ENCODE data around the gene SHKBP1.

SHKBP1 gene

DNA sequence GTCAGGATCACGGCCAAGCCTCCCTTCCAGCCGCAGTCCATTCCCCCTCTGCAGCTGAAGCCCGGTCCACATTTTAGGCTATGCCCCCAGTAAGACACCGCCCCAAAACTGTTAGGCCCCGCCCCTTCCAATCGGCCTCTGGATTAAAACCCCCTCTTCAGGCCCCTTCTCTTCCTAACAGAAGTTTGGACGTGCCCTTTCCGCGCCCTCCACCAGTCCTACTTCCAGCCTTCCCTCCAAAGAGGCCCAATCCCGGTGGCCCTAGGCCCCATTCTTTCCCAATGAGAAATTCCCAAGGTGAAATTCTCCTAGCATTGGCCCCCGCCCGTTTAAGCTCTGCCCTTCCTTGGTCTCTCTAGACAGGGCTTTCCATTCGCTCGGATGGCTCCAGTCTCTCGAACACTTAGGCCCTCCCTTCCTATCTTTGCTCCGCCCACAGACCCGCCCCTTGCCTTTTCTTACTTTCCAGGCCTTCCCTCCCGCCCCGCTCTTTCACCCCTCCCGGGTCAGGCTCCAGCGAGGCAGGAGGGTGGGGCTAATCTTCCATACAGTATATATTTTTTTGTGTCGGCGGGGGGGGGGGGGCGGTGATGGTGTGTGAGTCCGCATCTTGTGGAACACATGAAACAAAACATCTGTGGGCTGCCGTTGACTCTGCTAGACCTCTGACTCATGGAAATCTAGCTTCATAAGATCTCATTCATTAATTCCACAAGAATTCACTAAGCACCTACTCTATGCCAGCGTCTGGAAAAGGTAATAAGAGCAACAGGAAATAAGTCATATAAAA, 38.1 kb downstream of the SHKBP1 start:
- Histone ChIP-seq H3K9me3 (ENCODE audit: insufficient read depth, low read length) (no peaks in the 10 kb centered on the region), H3K36me3 (ENCODE audit: insufficient read depth, insufficient read length, low read length) (peaks cover 15% of the 10 kb centered on the region), H3K4me3 (ENCODE audit: insufficient read length, low read depth) (peak overlapping the region; percentile 72), H3K9ac (ENCODE audit: insufficient read length, low read depth) (peak overlapping the region; percentile 82), H3K4me1 (ENCODE audit: insufficient read depth, insufficient read length) (peaks cover 6% of the 10 kb centered on the region), H3K27me3 (ENCODE audit: insufficient read depth, insufficient read length) (peaks cover 22% of the 10 kb centered on the region)
- DNase-seq (ENCODE audit: low read depth, low spot score) = peak; percentile 56
- TF ChIP-seq YY1 (IDR thresholded peaks at IDR 0.05; ENCODE audit: insufficient read depth, insufficient read length) (no peak), SUZ12 (IDR thresholded peaks at IDR 0.05; ENCODE audit: extremely low read depth, insufficient read depth, insufficient read length) (no peak), ZNF274 (IDR thresholded peaks at IDR 0.05; ENCODE audit: low read depth, low read length) (no peak)

DNA sequence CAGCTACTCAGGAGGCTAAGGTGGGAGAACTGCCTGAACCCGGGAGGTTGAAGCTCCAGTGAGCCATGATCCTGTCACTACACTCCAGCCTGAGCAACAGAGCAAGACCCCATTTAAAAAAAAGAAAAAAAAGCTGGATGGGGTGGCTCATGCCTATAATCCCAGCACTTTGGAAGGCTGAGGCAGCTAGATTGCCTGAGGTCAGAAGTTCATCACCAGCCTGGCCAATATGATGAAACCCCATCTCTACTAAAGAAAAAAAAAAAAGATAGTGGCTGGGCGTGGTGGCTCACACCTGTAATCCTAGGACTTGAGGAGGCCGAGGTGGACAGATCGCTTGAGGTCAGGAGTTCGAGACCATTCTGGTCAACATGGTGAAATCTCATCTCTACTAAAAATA, 39.5 kb downstream of the SHKBP1 start:
- DNase-seq (ENCODE audit: low read depth, low spot score) = no peak
- H3K36me3 ChIP-seq (ENCODE audit: insufficient read depth, insufficient read length, low read length) = peaks cover 20% of the 10 kb centered on the region
- peaks cover 6% of the 10 kb centered on the region for H3K4me1 ChIP-seq (ENCODE audit: insufficient read depth, insufficient read length)
- no peak overlapping the region for H3K9ac ChIP-seq (ENCODE audit: insufficient read length, low read depth)
- H3K9me3 ChIP-seq (ENCODE audit: insufficient read depth, low read length) = no peaks in the 10 kb centered on the region
- peaks cover 11% of the 10 kb centered on the region for H3K27me3 ChIP-seq (ENCODE audit: insufficient read depth, insufficient read length)
- no peak for TF ChIP-seq ZNF274 (IDR thresholded peaks at IDR 0.05; ENCODE audit: low read depth, low read length)
- TF ChIP-seq SUZ12 (IDR thresholded peaks at IDR 0.05; ENCODE audit: extremely low read depth, insufficient read depth, insufficient read length) = no peak
- TF ChIP-seq YY1 (IDR thresholded peaks at IDR 0.05; ENCODE audit: insufficient read depth, insufficient read length) = no peak
- H3K4me3 ChIP-seq (ENCODE audit: insufficient read length, low read depth) = no peak overlapping the region

DNA sequence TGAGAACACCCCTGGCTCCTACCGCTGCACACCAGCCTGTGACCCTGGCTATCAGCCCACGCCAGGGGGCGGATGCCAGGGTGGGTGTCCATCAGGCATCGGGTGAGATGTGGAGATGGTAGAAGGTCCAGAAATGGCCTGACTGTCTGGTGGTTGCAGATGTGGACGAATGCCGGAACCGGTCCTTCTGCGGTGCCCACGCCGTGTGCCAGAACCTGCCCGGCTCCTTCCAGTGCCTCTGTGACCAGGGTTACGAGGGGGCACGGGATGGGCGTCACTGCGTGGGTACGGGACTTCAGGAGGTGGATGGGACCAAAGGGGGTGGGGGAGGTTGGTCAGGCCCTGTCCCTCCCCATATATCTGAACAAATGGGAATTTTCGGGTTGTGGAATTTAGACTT, 40.3 kb downstream of the SHKBP1 start:
- Histone ChIP-seq H3K9ac (ENCODE audit: insufficient read length, low read depth) (no peak overlapping the region), H3K4me1 (ENCODE audit: insufficient read depth, insufficient read length) (peaks cover 6% of the 10 kb centered on the region), H3K4me3 (ENCODE audit: insufficient read length, low read depth) (no peak overlapping the region), H3K36me3 (ENCODE audit: insufficient read depth, insufficient read length, low read length) (peaks cover 27% of the 10 kb centered on the region), H3K9me3 (ENCODE audit: insufficient read depth, low read length) (no peaks in the 10 kb centered on the region), H3K27me3 (ENCODE audit: insufficient read depth, insufficient read length) (peaks cover 3% of the 10 kb centered on the region)
- no peak for TF ChIP-seq SUZ12 (IDR thresholded peaks at IDR 0.05; ENCODE audit: extremely low read depth, insufficient read depth, insufficient read length)
- no peak for TF ChIP-seq YY1 (IDR thresholded peaks at IDR 0.05; ENCODE audit: insufficient read depth, insufficient read length)
- TF ChIP-seq ZNF274 (IDR thresholded peaks at IDR 0.05; ENCODE audit: low read depth, low read length) = no peak
- DNase-seq (ENCODE audit: low read depth, low spot score) = no peak

DNA sequence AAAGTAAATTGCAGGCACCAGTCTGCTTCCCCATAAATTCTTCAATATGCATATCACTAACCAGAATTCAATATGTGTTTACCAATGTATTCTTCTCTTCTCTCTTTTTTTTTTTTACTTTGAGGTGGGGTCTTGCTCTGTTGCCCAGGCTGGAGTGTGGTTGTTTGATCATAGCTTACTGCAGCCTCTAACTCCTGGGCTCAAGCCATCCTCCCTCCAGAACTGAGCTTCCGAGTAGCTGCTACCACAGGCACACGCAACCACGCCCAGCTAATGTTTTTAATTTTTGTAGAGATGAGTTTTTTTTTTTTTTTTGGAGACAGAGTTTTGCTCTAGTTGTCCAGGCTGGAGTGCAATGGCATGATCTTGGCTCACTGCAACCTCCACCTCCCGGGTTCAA, 41.3 kb downstream of the SHKBP1 start:
- Histone ChIP-seq H3K27me3 (ENCODE audit: insufficient read depth, insufficient read length) (no peaks in the 10 kb centered on the region), H3K9ac (ENCODE audit: insufficient read length, low read depth) (no peak overlapping the region), H3K36me3 (ENCODE audit: insufficient read depth, insufficient read length, low read length) (peaks cover 36% of the 10 kb centered on the region), H3K4me3 (ENCODE audit: insufficient read length, low read depth) (no peak overlapping the region), H3K9me3 (ENCODE audit: insufficient read depth, low read length) (no peaks in the 10 kb centered on the region), H3K4me1 (ENCODE audit: insufficient read depth, insufficient read length) (peaks cover 10% of the 10 kb centered on the region)
- no peak for TF ChIP-seq YY1 (IDR thresholded peaks at IDR 0.05; ENCODE audit: insufficient read depth, insufficient read length)
- TF ChIP-seq SUZ12 (IDR thresholded peaks at IDR 0.05; ENCODE audit: extremely low read depth, insufficient read depth, insufficient read length) = no peak
- TF ChIP-seq ZNF274 (IDR thresholded peaks at IDR 0.05; ENCODE audit: low read depth, low read length) = no peak
- no peak for DNase-seq (ENCODE audit: low read depth, low spot score)

DNA sequence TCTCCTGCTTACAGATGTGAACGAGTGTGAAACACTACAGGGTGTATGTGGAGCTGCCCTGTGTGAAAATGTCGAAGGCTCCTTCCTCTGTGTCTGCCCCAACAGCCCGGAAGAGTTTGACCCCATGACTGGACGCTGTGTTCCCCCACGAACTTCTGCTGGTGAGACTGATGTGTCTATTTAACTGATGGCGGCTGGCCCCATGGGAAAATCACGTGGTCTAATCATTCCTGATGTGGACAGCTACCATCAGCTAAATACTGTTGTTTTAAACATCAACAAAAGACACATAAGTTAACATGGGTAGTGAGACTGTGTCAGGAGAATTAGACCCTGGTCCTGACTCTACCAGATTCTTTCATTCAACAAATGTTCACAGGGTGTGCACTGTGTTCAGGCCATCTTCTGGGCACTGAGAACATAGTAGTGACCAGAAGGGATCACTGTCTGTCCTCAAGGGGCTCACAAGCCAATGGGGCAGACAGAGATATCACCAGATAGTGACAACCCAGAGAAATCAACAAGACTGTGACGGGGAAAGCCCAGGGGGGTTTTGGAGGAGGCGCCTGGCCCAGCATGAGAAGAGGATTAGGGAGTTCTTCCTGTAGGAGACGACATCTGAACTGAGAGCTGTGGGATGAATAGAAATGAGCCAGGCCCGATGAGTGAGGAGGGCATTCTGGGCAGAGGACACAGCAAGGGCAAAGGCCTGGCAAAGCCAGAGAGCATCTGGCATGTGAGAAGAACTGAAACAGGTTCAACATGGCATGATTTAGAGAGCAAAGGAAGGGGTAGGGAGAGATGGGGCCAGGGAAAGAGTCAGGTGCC, 42.9 kb downstream of the SHKBP1 start:
- H3K36me3 ChIP-seq (ENCODE audit: insufficient read depth, insufficient read length, low read length) = peaks cover 36% of the 10 kb centered on the region
- peaks cover 9% of the 10 kb centered on the region for H3K4me1 ChIP-seq (ENCODE audit: insufficient read depth, insufficient read length)
- no peak for DNase-seq (ENCODE audit: low read depth, low spot score)
- TF ChIP-seq SUZ12 (IDR thresholded peaks at IDR 0.05; ENCODE audit: extremely low read depth, insufficient read depth, insufficient read length) (no peak), YY1 (IDR thresholded peaks at IDR 0.05; ENCODE audit: insufficient read depth, insufficient read length) (no peak), ZNF274 (IDR thresholded peaks at IDR 0.05; ENCODE audit: low read depth, low read length) (no peak)
- H3K27me3 ChIP-seq (ENCODE audit: insufficient read depth, insufficient read length) = no peaks in the 10 kb centered on the region
- no peak overlapping the region for H3K9ac ChIP-seq (ENCODE audit: insufficient read length, low read depth)
- H3K4me3 ChIP-seq (ENCODE audit: insufficient read length, low read depth) = no peak overlapping the region
- no peaks in the 10 kb centered on the region for H3K9me3 ChIP-seq (ENCODE audit: insufficient read depth, low read length)

DNA sequence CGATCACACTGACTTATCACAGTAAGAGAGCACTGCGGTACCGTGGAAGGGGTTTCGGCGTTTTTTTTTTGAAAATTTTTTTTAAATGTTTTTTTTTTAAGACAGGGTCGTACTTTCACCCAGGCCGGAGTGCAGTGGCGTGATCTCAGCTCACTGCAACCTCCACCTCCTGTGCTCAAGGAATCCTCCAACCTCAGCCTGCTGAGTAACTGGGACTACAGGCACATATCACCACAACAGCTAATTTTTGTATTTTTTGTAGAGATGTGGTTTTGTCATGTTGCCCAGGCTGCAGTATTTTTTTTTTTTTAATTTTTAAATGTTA, 43.5 kb downstream of the SHKBP1 start:
- DNase-seq (ENCODE audit: low read depth, low spot score) = no peak
- Histone ChIP-seq H3K4me1 (ENCODE audit: insufficient read depth, insufficient read length) (peaks cover 9% of the 10 kb centered on the region), H3K36me3 (ENCODE audit: insufficient read depth, insufficient read length, low read length) (peaks cover 36% of the 10 kb centered on the region), H3K4me3 (ENCODE audit: insufficient read length, low read depth) (no peak overlapping the region), H3K27me3 (ENCODE audit: insufficient read depth, insufficient read length) (no peaks in the 10 kb centered on the region), H3K9me3 (ENCODE audit: insufficient read depth, low read length) (no peaks in the 10 kb centered on the region), H3K9ac (ENCODE audit: insufficient read length, low read depth) (no peak overlapping the region)
- no peak for TF ChIP-seq YY1 (IDR thresholded peaks at IDR 0.05; ENCODE audit: insufficient read depth, insufficient read length)
- TF ChIP-seq SUZ12 (IDR thresholded peaks at IDR 0.05; ENCODE audit: extremely low read depth, insufficient read depth, insufficient read length) = no peak
- TF ChIP-seq ZNF274 (IDR thresholded peaks at IDR 0.05; ENCODE audit: low read depth, low read length) = no peak

DNA sequence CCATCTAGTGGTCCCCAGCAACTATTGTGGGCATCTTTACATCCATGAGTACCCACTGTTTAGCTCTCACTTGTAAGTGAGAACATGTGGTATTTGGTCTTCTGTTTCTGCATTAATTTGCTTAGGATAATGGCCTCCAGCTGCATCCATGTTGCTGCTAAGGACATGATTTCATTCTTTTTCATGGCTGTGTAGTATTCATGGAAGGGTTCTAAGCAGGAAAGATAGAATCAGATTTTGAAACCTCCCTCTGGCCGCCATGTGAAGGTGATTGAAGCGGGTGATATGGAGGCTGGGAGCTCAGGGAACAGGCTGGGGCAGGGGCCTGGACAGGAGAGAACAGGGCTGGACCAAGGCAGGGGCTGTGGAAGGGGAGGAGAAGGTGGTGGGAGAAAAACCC, 44.6 kb downstream of the SHKBP1 start:
- TF ChIP-seq YY1 (IDR thresholded peaks at IDR 0.05; ENCODE audit: insufficient read depth, insufficient read length) (no peak), ZNF274 (IDR thresholded peaks at IDR 0.05; ENCODE audit: low read depth, low read length) (no peak), SUZ12 (IDR thresholded peaks at IDR 0.05; ENCODE audit: extremely low read depth, insufficient read depth, insufficient read length) (no peak)
- H3K4me3 ChIP-seq (ENCODE audit: insufficient read length, low read depth) = no peak overlapping the region
- no peaks in the 10 kb centered on the region for H3K9me3 ChIP-seq (ENCODE audit: insufficient read depth, low read length)
- peaks cover 43% of the 10 kb centered on the region for H3K36me3 ChIP-seq (ENCODE audit: insufficient read depth, insufficient read length, low read length)
- no peak for DNase-seq (ENCODE audit: low read depth, low spot score)
- H3K4me1 ChIP-seq (ENCODE audit: insufficient read depth, insufficient read length) = peaks cover 9% of the 10 kb centered on the region
- H3K9ac ChIP-seq (ENCODE audit: insufficient read length, low read depth) = no peak overlapping the region
- H3K27me3 ChIP-seq (ENCODE audit: insufficient read depth, insufficient read length) = no peaks in the 10 kb centered on the region
